Measurements from ENCODE around the gene CRYBB2. TPM values are rescaled to one million over a fixed set of nuclear protein-coding genes. Genes with fewer than 3 reads are reported as not detected.

CRYBB2 gene
- total RNA-seq, 1 experiment from 2014 or later = 0.39 TPM

DNA sequence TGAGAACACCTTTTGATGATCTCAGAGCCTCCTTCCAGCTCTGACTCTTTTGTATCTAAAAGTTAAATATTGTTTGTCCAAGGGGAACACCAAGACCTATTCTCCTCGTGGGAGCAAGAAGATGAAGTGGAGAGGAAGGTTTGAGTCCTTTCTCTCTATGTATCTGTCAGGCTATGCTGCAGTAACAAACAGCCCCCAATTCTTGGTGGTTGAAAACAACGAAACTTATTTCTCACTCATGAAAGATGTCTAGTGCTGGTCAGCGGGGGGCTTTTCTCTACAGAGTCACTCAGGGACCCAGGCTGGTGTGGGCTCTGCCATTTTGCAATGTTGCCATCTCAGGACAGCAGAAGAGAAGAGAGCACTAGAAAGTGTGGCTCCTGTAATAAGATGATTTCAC, 6.2 kb upstream of the CRYBB2 start:
- CTCF ChIA-PET = interaction anchor here (0.6 kb wide), 2 partner anchors 164 to 376 kb away, joined by 3 to 5 read pairs; no protein-coding TSS in a partner anchor
- no peak overlapping the region for H3K4me3 ChIP-seq (ENCODE audit: low read depth in 2 of 2, low read length in 2 of 2)
- in situ Hi-C loops (cut with HindIII; ENCODE audit: low pct_unique_long_range_greater_than_20kb, low sequenced_read_pairs) (no loop called here), intact Hi-C loops (cut with micrococcal nuclease; ENCODE audit: unreplicated experiment) (no loop called here)
- POLR2A ChIA-PET = interaction anchor here (0.5 kb wide), 1 partner anchor 195 kb away, joined by 7 read pairs; no protein-coding TSS in a partner anchor
- DNase-seq (ENCODE audit: low read depth, low spot score) = no peak
- H3K27me3 ChIP-seq (ENCODE audit: control insufficient read depth, insufficient read depth, low read length) = no peaks in the 10 kb centered on the region
- no peaks in the 10 kb centered on the region for H3K4me1 ChIP-seq (ENCODE audit: control insufficient read depth, insufficient read depth, low read length)
- H3K36me3 ChIP-seq (ENCODE audit: control insufficient read depth, insufficient read depth, low read length) = no peaks in the 10 kb centered on the region
- no peaks in the 10 kb centered on the region for H3K9me3 ChIP-seq (ENCODE audit: control insufficient read depth, insufficient read depth, low read depth, low read length)
- no peak for ATAC-seq
- H3K27ac ChIP-seq (ENCODE audit: low read length) = no peak overlapping the region
- TF ChIP-seq TCF7L2 (IDR thresholded peaks at IDR 0.05; ENCODE audit: low read depth, low read length) (no peak), SIN3A (IDR thresholded peaks at IDR 0.05; ENCODE audit: borderline replicate concordance, insufficient read depth, low read depth, low read length) (no peak), POLR2AphosphoS5 (IDR thresholded peaks at IDR 0.05; ENCODE audit: low read depth, low read length) (no peak)
- TF ChIP-seq, protein P1, sequence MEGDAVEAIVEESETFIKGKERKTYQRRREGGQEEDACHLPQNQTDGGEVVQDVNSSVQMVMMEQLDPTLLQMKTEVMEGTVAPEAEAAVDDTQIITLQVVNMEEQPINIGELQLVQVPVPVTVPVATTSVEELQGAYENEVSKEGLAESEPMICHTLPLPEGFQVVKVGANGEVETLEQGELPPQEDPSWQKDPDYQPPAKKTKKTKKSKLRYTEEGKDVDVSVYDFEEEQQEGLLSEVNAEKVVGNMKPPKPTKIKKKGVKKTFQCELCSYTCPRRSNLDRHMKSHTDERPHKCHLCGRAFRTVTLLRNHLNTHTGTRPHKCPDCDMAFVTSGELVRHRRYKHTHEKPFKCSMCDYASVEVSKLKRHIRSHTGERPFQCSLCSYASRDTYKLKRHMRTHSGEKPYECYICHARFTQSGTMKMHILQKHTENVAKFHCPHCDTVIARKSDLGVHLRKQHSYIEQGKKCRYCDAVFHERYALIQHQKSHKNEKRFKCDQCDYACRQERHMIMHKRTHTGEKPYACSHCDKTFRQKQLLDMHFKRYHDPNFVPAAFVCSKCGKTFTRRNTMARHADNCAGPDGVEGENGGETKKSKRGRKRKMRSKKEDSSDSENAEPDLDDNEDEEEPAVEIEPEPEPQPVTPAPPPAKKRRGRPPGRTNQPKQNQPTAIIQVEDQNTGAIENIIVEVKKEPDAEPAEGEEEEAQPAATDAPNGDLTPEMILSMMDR (IDR thresholded peaks at IDR 0.05) = no peak
- TF ChIP-seq, protein P2, sequence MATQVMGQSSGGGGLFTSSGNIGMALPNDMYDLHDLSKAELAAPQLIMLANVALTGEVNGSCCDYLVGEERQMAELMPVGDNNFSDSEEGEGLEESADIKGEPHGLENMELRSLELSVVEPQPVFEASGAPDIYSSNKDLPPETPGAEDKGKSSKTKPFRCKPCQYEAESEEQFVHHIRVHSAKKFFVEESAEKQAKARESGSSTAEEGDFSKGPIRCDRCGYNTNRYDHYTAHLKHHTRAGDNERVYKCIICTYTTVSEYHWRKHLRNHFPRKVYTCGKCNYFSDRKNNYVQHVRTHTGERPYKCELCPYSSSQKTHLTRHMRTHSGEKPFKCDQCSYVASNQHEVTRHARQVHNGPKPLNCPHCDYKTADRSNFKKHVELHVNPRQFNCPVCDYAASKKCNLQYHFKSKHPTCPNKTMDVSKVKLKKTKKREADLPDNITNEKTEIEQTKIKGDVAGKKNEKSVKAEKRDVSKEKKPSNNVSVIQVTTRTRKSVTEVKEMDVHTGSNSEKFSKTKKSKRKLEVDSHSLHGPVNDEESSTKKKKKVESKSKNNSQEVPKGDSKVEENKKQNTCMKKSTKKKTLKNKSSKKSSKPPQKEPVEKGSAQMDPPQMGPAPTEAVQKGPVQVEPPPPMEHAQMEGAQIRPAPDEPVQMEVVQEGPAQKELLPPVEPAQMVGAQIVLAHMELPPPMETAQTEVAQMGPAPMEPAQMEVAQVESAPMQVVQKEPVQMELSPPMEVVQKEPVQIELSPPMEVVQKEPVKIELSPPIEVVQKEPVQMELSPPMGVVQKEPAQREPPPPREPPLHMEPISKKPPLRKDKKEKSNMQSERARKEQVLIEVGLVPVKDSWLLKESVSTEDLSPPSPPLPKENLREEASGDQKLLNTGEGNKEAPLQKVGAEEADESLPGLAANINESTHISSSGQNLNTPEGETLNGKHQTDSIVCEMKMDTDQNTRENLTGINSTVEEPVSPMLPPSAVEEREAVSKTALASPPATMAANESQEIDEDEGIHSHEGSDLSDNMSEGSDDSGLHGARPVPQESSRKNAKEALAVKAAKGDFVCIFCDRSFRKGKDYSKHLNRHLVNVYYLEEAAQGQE (IDR thresholded peaks at IDR 0.05; ENCODE audit: insufficient read depth in 1 of 2, low read depth in 2 of 2, low read length in 1 of 2) = no peak
- BruUV-seq (replicated peaks) = no TSS peak

DNA sequence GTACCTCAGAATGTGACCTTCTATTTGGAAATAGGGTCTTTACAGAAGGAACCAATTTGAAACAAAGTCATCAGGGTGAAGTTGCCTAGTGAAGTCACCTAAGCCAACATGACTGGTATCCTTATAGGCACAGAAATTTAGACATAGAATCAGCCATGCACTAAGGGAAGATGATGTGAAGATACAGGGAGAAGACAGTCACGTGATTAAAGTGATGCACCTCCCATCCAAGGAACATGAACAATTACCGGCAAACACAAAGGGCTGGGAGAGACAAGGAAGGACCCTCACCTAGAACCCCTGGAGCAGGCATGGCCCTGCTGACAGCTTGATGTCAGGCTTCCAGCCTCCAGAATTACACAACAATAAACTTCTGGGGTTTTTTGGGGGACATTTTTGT, 3.2 kb upstream of the CRYBB2 start:
- ChIA-PET CTCF (no interaction called here), POLR2A (no interaction called here)
- Histone ChIP-seq H3K4me3 (ENCODE audit: low read depth in 2 of 2, low read length in 2 of 2) (no peak overlapping the region), H3K4me1 (ENCODE audit: control insufficient read depth, insufficient read depth, low read length) (no peaks in the 10 kb centered on the region), H3K27me3 (ENCODE audit: control insufficient read depth, insufficient read depth, low read length) (no peaks in the 10 kb centered on the region; the same call in 1 of the 2 replicates), H3K36me3 (ENCODE audit: control insufficient read depth, insufficient read depth, low read length) (no peaks in the 10 kb centered on the region), H3K27ac (ENCODE audit: low read length) (no peak overlapping the region), H3K9me3 (ENCODE audit: control insufficient read depth, insufficient read depth, low read depth, low read length) (no peaks in the 10 kb centered on the region)
- intact Hi-C loops (cut with micrococcal nuclease; ENCODE audit: unreplicated experiment) = no loop called here
- DNase-seq (ENCODE audit: low read depth, low spot score) (no peak), ATAC-seq (no peak)
- BruUV-seq (replicated peaks) = no TSS peak
- in situ Hi-C loops (cut with HindIII; ENCODE audit: low pct_unique_long_range_greater_than_20kb, low sequenced_read_pairs) = no loop called here
- TF ChIP-seq, protein P2 (IDR thresholded peaks at IDR 0.05; ENCODE audit: insufficient read depth in 1 of 2, low read depth in 2 of 2, low read length in 1 of 2) = no peak
- TF ChIP-seq SIN3A (IDR thresholded peaks at IDR 0.05; ENCODE audit: borderline replicate concordance, insufficient read depth, low read depth, low read length) = no peak
- TF ChIP-seq, protein P1 (IDR thresholded peaks at IDR 0.05) = no peak
- no peak for TF ChIP-seq POLR2AphosphoS5 (IDR thresholded peaks at IDR 0.05; ENCODE audit: low read depth, low read length)
- no peak for TF ChIP-seq TCF7L2 (IDR thresholded peaks at IDR 0.05; ENCODE audit: low read depth, low read length)
